HL-60 (cell line): ENCODE measurements around the gene GRIN1.
A peak's percentile ranks its signal among the peaks of the same experiment; 100 is the strongest.

Experiments used
- DNase-seq, 2 experiments: peaks; one replicate each; pipeline ENCODE4 v3.0.0-alpha.2; 2010 to 2020; ENCODE audit warnings: low read depth in 1 of 2, low spot score in 1 of 2
- H3K27ac ChIP-seq: fragments of 250-450 bp; sonication (Bioruptor Pico); replicated peaks from 2 replicates; pipeline ENCODE4 v1.5.1; 2020; ENCODE audit warnings: mild to moderate bottlenecking, moderate library complexity
- H3K27me3 ChIP-seq: fragments of 250-450 bp; sonication (Bioruptor Pico); 2 replicates; pipeline ENCODE4 v1.5.1; 2021; ENCODE audit warnings: mild to moderate bottlenecking, moderate library complexity; ENCODE audit not compliant: insufficient read depth, poor library complexity, severe bottlenecking
- H3K4me3 ChIP-seq: replicated peaks from 2 replicates; pipeline ENCODE4 v1.5.1; 2011; ENCODE audit warnings: mild to moderate bottlenecking, control low read depth, low read length; ENCODE audit not compliant: insufficient read depth
- CTCF ChIP-seq: IDR thresholded peaks from one replicate; pipeline ENCODE4 v1.5.1; 2011; ENCODE audit warnings: low read length, control low read depth, inconsistent platforms; ENCODE audit not compliant: insufficient read depth
- GABPA ChIP-seq: IDR thresholded peaks from 2 replicates; pipeline ENCODE4 v1.6.1; 2012; ENCODE audit warnings: low read depth
- POLR2AphosphoS5 ChIP-seq: IDR thresholded peaks from 2 replicates; pipeline ENCODE4 v1.6.1; 2012; ENCODE audit warnings: low read depth
- REST ChIP-seq: IDR thresholded peaks from 2 replicates; pipeline ENCODE4 v1.6.1; 2012; ENCODE audit warnings: low read depth; ENCODE audit not compliant: insufficient replicate concordance
- SPI1 ChIP-seq: IDR thresholded peaks from 2 replicates; pipeline ENCODE4 v1.6.1; 2012; ENCODE audit warnings: low read depth, mild to moderate bottlenecking, borderline replicate concordance

Gene GRIN1

GRCh38 chr9:137148661-137149060 lies 9.7 kb downstream of the GRIN1 start:
- Histone ChIP-seq H3K4me3 (no peak overlapping the region), H3K27me3 (no peaks in the 10 kb centered on the region), H3K27ac (no peak overlapping the region)
- DNase-seq, result no peak
- TF ChIP-seq POLR2AphosphoS5 (no peak), REST (no peak), SPI1 (no peak), CTCF (no peak), GABPA (no peak)

- Histone ChIP-seq H3K27me3 (no peaks in the 10 kb centered on the region), H3K4me3 (no peak overlapping the region), H3K27ac (no peak overlapping the region)
- DNase-seq, result no peak
- no peak for TF ChIP-seq GABPA
- TF ChIP-seq REST, result no peak
- no peak for TF ChIP-seq CTCF
- TF ChIP-seq POLR2AphosphoS5, result no peak
- TF ChIP-seq SPI1, result no peak
Measured at GRCh38 chr9:137149363-137149762, 10.4 kb downstream of the GRIN1 start.

GRCh38 chr9:137149942-137150616 lies 11.1 kb downstream of the GRIN1 start:
- Histone ChIP-seq H3K4me3 (no peak overlapping the region), H3K27ac (no peak overlapping the region), H3K27me3 (no peaks in the 10 kb centered on the region)
- TF ChIP-seq SPI1, result no peak
- DNase-seq, result no peak

GRCh38 chr9:137150617-137151457 lies 11.9 kb downstream of the GRIN1 start:
- TF ChIP-seq GABPA (no peak), POLR2AphosphoS5 (no peak), REST (no peak), CTCF (no peak), SPI1 (no peak)
- peak in 1 of 2 experiments; percentile 79 for DNase-seq
- Histone ChIP-seq H3K27me3 (peaks cover 6% of the 10 kb centered on the region), H3K4me3 (no peak overlapping the region), H3K27ac (no peak overlapping the region)
